Measurements from ENCODE around the gene PTPRE. TPM values are rescaled to one million over a fixed set of nuclear protein-coding genes. Genes with fewer than 3 reads are reported as not detected.
A peak's percentile ranks its signal among the peaks of the same experiment; 100 is the strongest.

The PTPRE gene
- total RNA-seq, 1 experiment from 2014 or later: 0.70 TPM

- DNase-seq: peak; percentile 9
- H3K27me3 ChIP-seq (ENCODE audit: insufficient read depth, low read length): no peaks in the 10 kb centered on the region
- H4K20me1 ChIP-seq (ENCODE audit: control insufficient read depth, insufficient read depth, insufficient read length): no peaks in the 10 kb centered on the region
- H2AK5ac ChIP-seq (ENCODE audit: insufficient read length, low read length): no peak overlapping the region
- no peak overlapping the region for H3K4me2 ChIP-seq (ENCODE audit: insufficient read depth, insufficient read length, low read length)
- Mint-ChIP-seq H3K4me3 (no peak overlapping the region), H3K27me3 (ENCODE audit: low read depth) (no peaks in the 10 kb centered on the region), H3K27ac (no peak overlapping the region), H3K4me1 (peaks cover 21 to 26% of the 10 kb centered on the region in 2 experiments), H3K9me3 (peaks cover 8 to 10% of the 10 kb centered on the region in 2 experiments; a peak in 4 of 5 replicates), H3K36me3 (ENCODE audit: insufficient read depth in 1 of 3, low read depth in 3 of 3) (0 out of 7 replicates have a peak, but pooled peaks cover 0 to 1% (median 0%) of the 10 kb centered on the region in 3 experiments)
- H3K23ac ChIP-seq (ENCODE audit: insufficient read length, low read depth, low read length): no peak overlapping the region
- no peak overlapping the region for H3K14ac ChIP-seq (ENCODE audit: insufficient read depth, low read length)
- no peak overlapping the region for H3K27ac ChIP-seq (ENCODE audit: insufficient read length, low read depth, low read length)
- H3K79me1 ChIP-seq (ENCODE audit: insufficient read depth, low read depth, low read length, poor library complexity, severe bottlenecking): no peaks in the 10 kb centered on the region
- no peak for TF ChIP-seq CTCF (conservative IDR thresholded peaks at IDR 0.05)
- no peak overlapping the region for H2BK120ac ChIP-seq (ENCODE audit: low read depth, low read length, poor library complexity, severe bottlenecking)
- H3K4ac ChIP-seq (ENCODE audit: low read depth, low read length): no peak overlapping the region
- H3K4me1 ChIP-seq (ENCODE audit: insufficient read depth, low read length): no peaks in the 10 kb centered on the region
- no CpG with 5 or more reads among the region's 7 CpGs for WGBS (ENCODE audit: extremely low coverage, insufficient read length, low lambda C conversion rate)
- no peak overlapping the region for H2BK5ac ChIP-seq (ENCODE audit: insufficient read length, low read length)
- H3K18ac ChIP-seq (ENCODE audit: insufficient read length, low read depth, low read length): no peak overlapping the region
- H3K23me2 ChIP-seq (ENCODE audit: insufficient read length, low read depth, low read length, poor library complexity, severe bottlenecking): no peaks in the 10 kb centered on the region
- H3K79me2 ChIP-seq (ENCODE audit: insufficient read depth, low read length): no peaks in the 10 kb centered on the region
- H2BK20ac ChIP-seq (ENCODE audit: low read depth, low read length, poor library complexity, severe bottlenecking): no peak overlapping the region
- H3T11ph ChIP-seq (ENCODE audit: low read length): no peak overlapping the region
- no peak overlapping the region for H4K5ac ChIP-seq (ENCODE audit: insufficient read length, low read depth, low read length)
- no peak overlapping the region for H2BK15ac ChIP-seq (ENCODE audit: low read depth, low read length)
- no peak overlapping the region for H3K9ac ChIP-seq (ENCODE audit: extremely low read depth, insufficient read length, low read length)
- no peak overlapping the region for H2AFZ ChIP-seq (ENCODE audit: low read length)
- H4K8ac ChIP-seq (replicated peaks; ENCODE audit: insufficient read length, low read depth, low read length): no peak overlapping the region
- no peak overlapping the region for H4K91ac ChIP-seq (ENCODE audit: insufficient read length, low read depth, low read length)
- peaks cover 5% of the 10 kb centered on the region for H3K9me3 ChIP-seq (ENCODE audit: control insufficient read depth, low read depth, low read length)
- H3K56ac ChIP-seq (ENCODE audit: insufficient read length, low read depth, low read length): no peak overlapping the region
- H2BK12ac ChIP-seq (ENCODE audit: insufficient read length, low read depth, low read length): no peak overlapping the region
Observed at GRCh38 chr10:127976286-127976685, 69.4 kb downstream of the PTPRE start.

Data from H9 (cell line).